ENCODE results near the gene MEF2A.
"Not testable (repeated sequence)": the region's sequence is repeated elsewhere in the genome, so short reads cannot be mapped to it uniquely, and the experiment has no call there.

Gene MEF2A

DNA sequence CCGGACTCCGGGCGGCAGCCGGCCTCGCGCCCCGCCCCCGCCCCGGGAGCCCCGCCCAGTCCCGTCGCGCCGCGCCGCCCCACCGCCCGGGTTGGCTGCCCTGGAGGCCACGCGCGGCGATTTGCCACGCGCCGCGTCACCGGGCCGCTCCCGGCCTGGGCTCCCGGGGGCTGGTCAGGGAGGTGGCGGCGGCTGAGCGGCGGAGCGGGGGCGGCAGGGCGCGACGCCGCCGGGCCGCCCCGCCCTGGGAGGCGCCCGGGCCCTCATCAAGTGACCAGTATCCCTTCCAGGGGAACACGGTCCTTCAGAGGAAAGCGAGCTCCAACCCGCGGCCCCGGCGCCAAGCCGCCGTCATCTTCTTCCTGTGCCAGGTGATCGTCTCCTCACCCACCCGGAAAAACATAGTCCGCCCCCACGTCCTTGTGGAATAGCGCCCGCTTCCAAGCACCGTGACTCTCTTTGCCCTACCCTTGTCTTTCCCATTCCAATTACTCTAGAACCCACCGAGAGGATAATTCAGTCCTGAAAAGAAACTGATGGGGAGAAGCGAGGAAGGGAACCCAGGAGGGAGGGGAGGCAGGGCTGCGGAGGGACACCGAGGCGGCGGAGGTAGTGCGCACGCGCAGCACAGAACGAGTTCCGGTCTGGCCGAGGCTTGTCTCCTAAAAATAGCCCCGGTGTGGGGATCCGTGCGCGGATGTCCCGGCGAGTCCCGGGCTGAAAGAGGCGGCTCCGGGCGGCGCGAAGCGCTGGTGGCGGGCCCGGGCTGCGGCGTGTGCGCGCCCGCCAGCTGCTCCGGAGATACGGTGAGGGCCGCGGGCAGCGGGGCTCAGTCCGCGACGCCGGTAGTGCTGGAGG, at the start of gene MEF2A:
Gene MEF2A, plus strand, starts transcription at position 686 of the 858 bp plus-strand sequence. CDS start 67,136 bp downstream, outside the sequence.
- Mint-ChIP-seq H3K4me3 (peak within 1 kb of the TSS; percentile 97), H3K27ac (peak within 1 kb of the TSS; percentile 97), H3K9me3 (ENCODE audit: low read depth) (no peaks in the 10 kb centered on the region), H3K27me3 (no peaks in the 10 kb centered on the region), H3K36me3 (no peaks in the 10 kb centered on the region), H3K4me1 (ENCODE audit: low read depth) (peaks cover 50% of the 10 kb centered on the region)

GRCh38 chr15:99518191-99518590, 47.6 kb upstream of the MEF2A start:
- Mint-ChIP-seq H3K9me3 (ENCODE audit: low read depth) (peaks cover 4% of the 10 kb centered on the region), H3K27me3 (no peaks in the 10 kb centered on the region), H3K36me3 (peaks cover 4% of the 10 kb centered on the region), H3K4me3 (no peak overlapping the region), H3K4me1 (ENCODE audit: low read depth) (peaks cover 2% of the 10 kb centered on the region), H3K27ac (no peak overlapping the region)

- H3K9me3 Mint-ChIP-seq (ENCODE audit: low read depth); H3K4me1 Mint-ChIP-seq (ENCODE audit: low read depth); H3K4me3 Mint-ChIP-seq; H3K27me3 Mint-ChIP-seq; H3K36me3 Mint-ChIP-seq; H3K27ac Mint-ChIP-seq: not testable (repeated sequence)
These were observed 46.4 kb upstream of the MEF2A start for GRCh38 chr15:99519366-99519765.

- Mint-ChIP-seq H3K36me3 (peaks cover 2% of the 10 kb centered on the region), H3K4me3 (no peak overlapping the region), H3K27me3 (no peaks in the 10 kb centered on the region), H3K4me1 (ENCODE audit: low read depth) (peaks cover 16% of the 10 kb centered on the region), H3K27ac (no peak overlapping the region), H3K9me3 (ENCODE audit: low read depth) (peaks cover 8% of the 10 kb centered on the region)
These were observed 43.5 kb upstream of the MEF2A start for GRCh38 chr15:99522288-99522687.

GRCh38 chr15:99526176-99526575, 39.6 kb upstream of the MEF2A start:
- Mint-ChIP-seq H3K4me3 (peak overlapping the region; percentile 3), H3K27me3 (no peaks in the 10 kb centered on the region), H3K9me3 (ENCODE audit: low read depth) (peaks cover 11% of the 10 kb centered on the region), H3K27ac (peak overlapping the region; percentile 54), H3K4me1 (ENCODE audit: low read depth) (peaks cover 16% of the 10 kb centered on the region), H3K36me3 (peaks cover 2% of the 10 kb centered on the region)

- Mint-ChIP-seq H3K36me3 (peaks cover 2% of the 10 kb centered on the region), H3K4me3 (no peak overlapping the region), H3K27ac (peak overlapping the region; percentile 54), H3K27me3 (no peaks in the 10 kb centered on the region), H3K4me1 (ENCODE audit: low read depth) (peaks cover 16% of the 10 kb centered on the region), H3K9me3 (ENCODE audit: low read depth) (peaks cover 11% of the 10 kb centered on the region)
These were observed 39.1 kb upstream of the MEF2A start for GRCh38 chr15:99526671-99527070.

GRCh38 chr15:99536422-99537040, 29.3 kb upstream of the MEF2A start:
- H3K4me3 Mint-ChIP-seq, result no peak overlapping the region
- no peak overlapping the region for H3K27ac Mint-ChIP-seq
- H3K36me3 Mint-ChIP-seq, result no peaks in the 10 kb centered on the region
- H3K27me3 Mint-ChIP-seq, result no peaks in the 10 kb centered on the region
- H3K4me1 Mint-ChIP-seq (ENCODE audit: low read depth), result no peaks in the 10 kb centered on the region
- H3K9me3 Mint-ChIP-seq (ENCODE audit: low read depth), result no peaks in the 10 kb centered on the region

GRCh38 chr15:99537344-99537743, 28.4 kb upstream of the MEF2A start:
- Mint-ChIP-seq H3K4me1 (ENCODE audit: low read depth) (no peaks in the 10 kb centered on the region), H3K9me3 (ENCODE audit: low read depth) (no peaks in the 10 kb centered on the region), H3K4me3 (no peak overlapping the region)

DNA sequence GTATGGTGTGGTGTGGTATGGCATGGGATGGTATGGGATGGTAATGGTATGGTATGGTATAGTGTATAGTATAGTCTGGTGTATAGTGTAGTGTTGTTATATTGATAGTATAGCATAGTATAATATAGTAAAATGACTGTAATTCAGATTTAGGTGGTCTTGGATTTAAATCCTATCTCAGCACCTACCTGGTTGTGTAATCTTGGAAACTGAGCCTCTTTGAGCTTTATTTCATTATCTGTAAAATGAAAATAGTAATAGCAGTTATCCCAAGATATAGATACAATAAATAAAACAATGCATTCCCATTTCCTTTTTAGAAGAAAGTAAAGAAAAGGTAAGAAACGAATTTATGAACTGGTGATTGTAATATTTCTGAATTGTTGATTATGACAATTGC, 27.5 kb upstream of the MEF2A start:
- H3K9me3 Mint-ChIP-seq (ENCODE audit: low read depth), result no peaks in the 10 kb centered on the region
- no peaks in the 10 kb centered on the region for H3K27me3 Mint-ChIP-seq
- H3K36me3 Mint-ChIP-seq, result no peaks in the 10 kb centered on the region
- no peak overlapping the region for H3K27ac Mint-ChIP-seq
- H3K4me3 Mint-ChIP-seq, result no peak overlapping the region
- no peaks in the 10 kb centered on the region for H3K4me1 Mint-ChIP-seq (ENCODE audit: low read depth)

More at GRCh38 chr15:99537344-99537743, 28.4 kb upstream of the MEF2A start:
- Mint-ChIP-seq H3K27ac (no peak overlapping the region), H3K27me3 (no peaks in the 10 kb centered on the region), H3K36me3 (no peaks in the 10 kb centered on the region)

- H3K9me3 Mint-ChIP-seq (ENCODE audit: low read depth), result no peaks in the 10 kb centered on the region
- H3K36me3 Mint-ChIP-seq, result no peaks in the 10 kb centered on the region
- H3K27ac Mint-ChIP-seq, result no peak overlapping the region
- H3K4me1 Mint-ChIP-seq (ENCODE audit: low read depth), result no peaks in the 10 kb centered on the region
- no peak overlapping the region for H3K4me3 Mint-ChIP-seq
- no peaks in the 10 kb centered on the region for H3K27me3 Mint-ChIP-seq
These were observed 23.0 kb upstream of the MEF2A start for GRCh38 chr15:99542828-99543227.

- Mint-ChIP-seq H3K4me3 (no peak overlapping the region), H3K36me3 (no peaks in the 10 kb centered on the region), H3K27me3 (no peaks in the 10 kb centered on the region), H3K9me3 (ENCODE audit: low read depth) (no peaks in the 10 kb centered on the region), H3K27ac (no peak overlapping the region), H3K4me1 (ENCODE audit: low read depth) (peaks cover 1% of the 10 kb centered on the region)
These were observed 20.2 kb upstream of the MEF2A start for GRCh38 chr15:99545605-99546004.

GRCh38 chr15:99546441-99547100, 19.2 kb upstream of the MEF2A start:
- no peaks in the 10 kb centered on the region for H3K9me3 Mint-ChIP-seq (ENCODE audit: low read depth)
- no peak overlapping the region for H3K4me3 Mint-ChIP-seq

DNA sequence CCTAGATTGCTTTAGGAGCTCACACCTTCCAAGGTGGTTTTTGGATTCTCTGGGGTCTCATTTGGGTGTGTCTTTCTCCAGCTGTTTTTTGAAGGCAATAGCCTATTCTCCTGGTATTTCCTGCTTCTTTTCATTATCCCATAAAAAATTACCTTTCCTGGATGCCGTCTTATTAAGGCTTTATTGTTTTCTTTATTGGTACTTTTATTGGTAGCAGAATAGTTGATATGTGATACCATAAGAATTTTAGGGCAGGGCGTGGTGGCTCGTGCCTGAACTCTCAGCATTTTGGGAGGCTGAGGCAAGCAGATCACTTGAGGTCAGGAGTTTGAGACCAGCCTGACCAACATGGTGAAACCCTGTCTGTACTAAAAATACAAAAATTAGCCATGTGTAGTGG, 18.3 kb upstream of the MEF2A start:
- Mint-ChIP-seq H3K4me3 (no peak overlapping the region), H3K27ac (no peak overlapping the region), H3K4me1 (ENCODE audit: low read depth) (peaks cover 1% of the 10 kb centered on the region), H3K27me3 (no peaks in the 10 kb centered on the region), H3K9me3 (ENCODE audit: low read depth) (no peaks in the 10 kb centered on the region), H3K36me3 (no peaks in the 10 kb centered on the region)

More at GRCh38 chr15:99546441-99547100, 19.2 kb upstream of the MEF2A start:
- Mint-ChIP-seq H3K36me3 (no peaks in the 10 kb centered on the region), H3K4me1 (ENCODE audit: low read depth) (peaks cover 1% of the 10 kb centered on the region), H3K27me3 (no peaks in the 10 kb centered on the region), H3K27ac (no peak overlapping the region)

GRCh38 chr15:99550077-99550476, 15.7 kb upstream of the MEF2A start:
- Mint-ChIP-seq H3K4me3 (no peak overlapping the region), H3K9me3 (ENCODE audit: low read depth) (no peaks in the 10 kb centered on the region), H3K27me3 (no peaks in the 10 kb centered on the region), H3K36me3 (no peaks in the 10 kb centered on the region), H3K27ac (no peak overlapping the region), H3K4me1 (ENCODE audit: low read depth) (peaks cover 1% of the 10 kb centered on the region)

- Mint-ChIP-seq H3K4me3 (no peak overlapping the region), H3K4me1 (ENCODE audit: low read depth) (peaks cover 1% of the 10 kb centered on the region), H3K27ac (no peak overlapping the region), H3K27me3 (no peaks in the 10 kb centered on the region), H3K36me3 (no peaks in the 10 kb centered on the region), H3K9me3 (ENCODE audit: low read depth) (no peaks in the 10 kb centered on the region)
These were observed 13.7 kb upstream of the MEF2A start for GRCh38 chr15:99552111-99552510.

Measured in activated naive CD8-positive, alpha-beta T cell (primary cell).